HL-60/S4 treated with phorbol 12-myristate 13-acetate at 8.2 ng/mL for 4 days and 3 days (cell line): ENCODE measurements around the gene RAPGEF5.
"Not testable (repeated sequence)": the region's sequence is repeated elsewhere in the genome, so short reads cannot be mapped to it uniquely, and the experiment has no call there.

ENCODE experiments used
- in situ Hi-C: fragments of 300-500 bp; cut with MboI; formaldehyde crosslinking; loops from 2 replicates; pipeline ENCODE4 v1.15.0; 2022; ENCODE audit warnings: low sequenced_read_pairs

Gene RAPGEF5

GRCh38 chr7:22094413-22095342, 262.3 kb downstream of the RAPGEF5 start:
- in situ Hi-C loops, result no loop called here

GRCh38 chr7:22093936-22094335, 263.0 kb downstream of the RAPGEF5 start:
- in situ Hi-C loops, result no loop called here

GRCh38 chr7:22093001-22093400, 264.0 kb downstream of the RAPGEF5 start:
- in situ Hi-C loops, result no loop called here

- in situ Hi-C loops, result not testable (repeated sequence)
Observed at GRCh38 chr7:22090958-22091525, 265.9 kb downstream of the RAPGEF5 start.

- in situ Hi-C loops, result no loop called here
Observed at GRCh38 chr7:22090512-22090911, 266.4 kb downstream of the RAPGEF5 start.

- in situ Hi-C loops, result no loop called here
Observed at GRCh38 chr7:22090107-22090506, 266.8 kb downstream of the RAPGEF5 start.

- in situ Hi-C loops, result no loop called here
Observed at GRCh38 chr7:22088827-22089226, 268.1 kb downstream of the RAPGEF5 start.

GRCh38 chr7:22087861-22088260, 269.1 kb downstream of the RAPGEF5 start:
- in situ Hi-C loops, result no loop called here

GRCh38 chr7:22083704-22084240, 273.2 kb downstream of the RAPGEF5 start:
- in situ Hi-C loops, result no loop called here

- in situ Hi-C loops, result no loop called here
Observed at GRCh38 chr7:22082886-22083703, 273.9 kb downstream of the RAPGEF5 start.

- in situ Hi-C loops, result no loop called here
Observed at GRCh38 chr7:22082553-22082885, 274.4 kb downstream of the RAPGEF5 start.

GRCh38 chr7:22080219-22080618, 276.7 kb downstream of the RAPGEF5 start:
- in situ Hi-C loops, result not testable (repeated sequence)

- in situ Hi-C loops, result not testable (repeated sequence)
Observed at GRCh38 chr7:22078872-22079271, 278.1 kb downstream of the RAPGEF5 start.

GRCh38 chr7:22075561-22075960, 281.4 kb downstream of the RAPGEF5 start:
- in situ Hi-C loops, result no loop called here

GRCh38 chr7:22074897-22075296, 282.1 kb downstream of the RAPGEF5 start:
- in situ Hi-C loops, result no loop called here
